Central memory CD4-positive, alpha-beta T cell (primary cell): ENCODE results near the gene WDR89.
"Not testable (repeated sequence)": the region's sequence is repeated elsewhere in the genome, so short reads cannot be mapped to it uniquely, and the experiment has no call there.

Experiments used
- DNase-seq: peaks from one replicate; pipeline ENCODE4 v3.0.0; 2022
- total RNA-seq, 3 experiments: gene quantifications; one replicate each; lab custom pipeline; 2026; lab: John Stamatoyannopoulos, UW

Gene WDR89
- total RNA-seq: 31.3 to 69.3 (median 60.4) reads per million in 3 experiments

GRCh38 chr14:63641473-63642228 is at the start of gene WDR89:
Gene WDR89, minus strand, starts transcription at chr14:63641871. Its CDS starts 41,929 bp downstream, at chr14:63599942.
- DNase-seq: peak; percentile 98

GRCh38 chr14:63689132-63689531 is 47.5 kb upstream of the WDR89 start:
- DNase-seq: no peak

GRCh38 chr14:63686926-63687325 is 45.3 kb upstream of the WDR89 start:
- no peak for DNase-seq

GRCh38 chr14:63685401-63685800 is 43.7 kb upstream of the WDR89 start:
- DNase-seq: no peak

- DNase-seq: no peak
Observed at GRCh38 chr14:63682727-63683593, 41.3 kb upstream of the WDR89 start.

- DNase-seq: no peak
Observed at GRCh38 chr14:63678536-63678935, 36.9 kb upstream of the WDR89 start.

GRCh38 chr14:63677891-63678379 is 36.3 kb upstream of the WDR89 start:
- DNase-seq: no peak

- no peak for DNase-seq
Observed at GRCh38 chr14:63676615-63677014, 34.9 kb upstream of the WDR89 start.

- no peak for DNase-seq
Observed at GRCh38 chr14:63673886-63674497, 32.3 kb upstream of the WDR89 start.

GRCh38 chr14:63673255-63673654 is 31.6 kb upstream of the WDR89 start:
- DNase-seq: no peak

GRCh38 chr14:63672417-63673180 is 30.9 kb upstream of the WDR89 start:
- DNase-seq: no peak

GRCh38 chr14:63671987-63672386 is 30.3 kb upstream of the WDR89 start:
- DNase-seq: no peak

GRCh38 chr14:63670692-63671091 is 29.0 kb upstream of the WDR89 start:
- no peak for DNase-seq

- no peak for DNase-seq
Observed at GRCh38 chr14:63666335-63666734, 24.7 kb upstream of the WDR89 start.

- no peak for DNase-seq
Observed at GRCh38 chr14:63663428-63664341, 22.0 kb upstream of the WDR89 start.

- DNase-seq: no peak
Observed at GRCh38 chr14:63662776-63663175, 21.1 kb upstream of the WDR89 start.

GRCh38 chr14:63661881-63662280 is 20.2 kb upstream of the WDR89 start:
- DNase-seq: not testable (repeated sequence)

GRCh38 chr14:63659726-63660125 is 18.1 kb upstream of the WDR89 start:
- DNase-seq: no peak

- DNase-seq: no peak
Observed at GRCh38 chr14:63656194-63656593, 14.5 kb upstream of the WDR89 start.

GRCh38 chr14:63654936-63655335 is 13.3 kb upstream of the WDR89 start:
- no peak for DNase-seq

- DNase-seq: no peak
Observed at GRCh38 chr14:63654346-63654745, 12.7 kb upstream of the WDR89 start.
